K562 (cell line): Measurements from ENCODE around the gene SLC10A3. TPM values are rescaled to one million over a fixed set of nuclear protein-coding genes. Genes with fewer than 3 reads are reported as not detected.

Experiments used
- ARHGAP35 ChIP-seq: fragments of 450-650 bp; IDR thresholded peaks from 2 replicates; pipeline ENCODE4 v1.6.1; 2018; ENCODE audit not compliant: partially characterized antibody
- BMI1 ChIP-seq: fragments of 150-350 bp; IDR thresholded peaks from 2 replicates; pipeline ENCODE4 v1.6.1; 2014; ENCODE audit warnings: low read length
- CBX8 ChIP-seq: fragments of 200-600 bp; sonication (generic); IDR thresholded peaks from 2 replicates; pipeline ENCODE4 v1.6.1; 2012; ENCODE audit warnings: borderline replicate concordance, mixed run types, low read depth, mild to moderate bottlenecking, moderate library complexity, mixed read lengths, low read length, control low read depth, inconsistent platforms; ENCODE audit not compliant: poor library complexity, severe bottlenecking; ENCODE audit errors: extremely low read depth
- CEBPB ChIP-seq: fragments of 450-650 bp; IDR thresholded peaks from 2 replicates; pipeline ENCODE4 v1.6.1; 2016; ENCODE audit warnings: missing genetic modification characterization, missing compliant biosample characterization
- DACH1 ChIP-seq: fragments of 450-650 bp; IDR thresholded peaks from 2 replicates; pipeline ENCODE4 v1.6.1; 2018; ENCODE audit not compliant: partially characterized antibody
- EP400 ChIP-seq: fragments of 450-650 bp; IDR thresholded peaks from 2 replicates; pipeline ENCODE4 v1.6.1; 2017; ENCODE audit warnings: antibody characterized with exemption, mild to moderate bottlenecking, moderate library complexity
- ERF ChIP-seq: fragments of 450-650 bp; formaldehyde crosslinking; IDR thresholded peaks from 2 replicates; pipeline ENCODE4 v1.4.0; 2020; ENCODE audit warnings: mild to moderate bottlenecking, mixed read lengths
- KDM4B ChIP-seq, 2 experiments: fragments of 450-650 bp in 1 of 2; sonication (generic) in 1 of 2; IDR thresholded peaks; 2 replicates each; pipeline ENCODE4 v1.6.1; 2016 to 2017; ENCODE audit warnings: borderline replicate concordance in 2 of 2, antibody characterized with exemption in 1 of 2, low read depth in 1 of 2, mild to moderate bottlenecking in 1 of 2
- MTF1 ChIP-seq: fragments of 250-450 bp; sonication (Bioruptor Pico); IDR thresholded peaks from 2 replicates; pipeline ENCODE4 v1.9.0; 2021; ENCODE audit warnings: moderate library complexity, mild to moderate bottlenecking, inconsistent platforms, borderline replicate concordance
- MYBL2 ChIP-seq, 2 experiments: fragments of 450-650 bp in 1 of 2; sonication (generic) in 1 of 2; formaldehyde crosslinking in 1 of 2; IDR thresholded peaks; 2 replicates each; pipeline versions ENCODE4 v1.6.1 to v1.8.1; 2017 to 2022; ENCODE audit warnings: borderline replicate concordance in 1 of 2, inconsistent platforms in 1 of 2, low read depth in 1 of 2, mild to moderate bottlenecking in 1 of 2, missing genetic modification reagents in 1 of 2, moderate library complexity in 1 of 2
- POLR2AphosphoS2 ChIP-seq: IDR thresholded peaks from 2 replicates; pipeline ENCODE4 v1.6.1; 2012; ENCODE audit warnings: low read length, improper control_type of control experiment
- TSHZ1 ChIP-seq: fragments of 250-450 bp; sonication (Bioruptor Pico); IDR thresholded peaks from 2 replicates; pipeline ENCODE4 v1.4.0; 2020; ENCODE audit warnings: mild to moderate bottlenecking, moderate library complexity
- ZKSCAN3 ChIP-seq: fragments of 250-450 bp; sonication (Bioruptor Pico); IDR thresholded peaks from 2 replicates; pipeline ENCODE4 v1.4.0; 2020
- ZNF146 ChIP-seq: IDR thresholded peaks from one replicate; pipeline ENCODE4 v1.6.1; 2018; ENCODE audit warnings: missing compliant biosample characterization; ENCODE audit not compliant: unreplicated experiment
- ZNF449 ChIP-seq: fragments of 250-450 bp; sonication (Bioruptor Pico); IDR thresholded peaks from 2 replicates; pipeline ENCODE4 v1.8.0; 2022; ENCODE audit warnings: moderate library complexity, mild to moderate bottlenecking, inconsistent platforms
- ZNF609 ChIP-seq: sonication (generic); formaldehyde crosslinking; IDR thresholded peaks from 2 replicates; pipeline ENCODE4 v1.8.1; 2023; ENCODE audit warnings: missing genetic modification reagents, mild to moderate bottlenecking, borderline replicate concordance
- ZNF778 ChIP-seq: fragments of 450-650 bp; formaldehyde crosslinking; IDR thresholded peaks from 2 replicates; pipeline ENCODE4 v1.4.0; 2020; ENCODE audit warnings: mild to moderate bottlenecking, moderate library complexity
- polyA plus RNA-seq, 8 experiments: library from polyadenylated mRNA; depleted of rRNA in 4 of 8; stranded (reverse) in 5 of 8; unstranded in 3 of 8; fragments of >200 nt; fragmentation: Nextera tagmentation in 2 of 8; fragmentation: Illumina TruSeq in 1 of 8; extraction: Ambion mirVana in 2 of 8; extraction: Trizol in 1 of 8; gene quantifications; 2 replicates each; pipeline versions ENCODE4 v1.2.1 to v1.2.3, GENCODE V29; 2011 to 2014; ENCODE audit warnings: inconsistent platforms in 1 of 8, missing spikeins in 1 of 8
- total RNA-seq, 7 experiments: library from RNA; depleted of rRNA in 6 of 7; stranded (reverse); fragments of >200 nt in 6 of 7; fragmentation: Illumina TruSeq in 2 of 7; extraction: Trizol in 2 of 7; gene quantifications; 2 replicates each; pipeline versions ENCODE4 v1.2.1 to v1.2.3, GENCODE V29; 2011 to 2021; ENCODE audit warnings: low replicate concordance in 1 of 7

Gene SLC10A3
- total and polyA plus RNA-seq, 9 of the 15 experiments (the other 6 are each of a cell fraction or from before 2014, with no cell fraction given): 5.2 to 30.6 (median 16.7) TPM

- no peak for TF ChIP-seq TSHZ1 (CRISPR knock-in tag)
- no peak for TF ChIP-seq KDM4B (IDR thresholded peaks at IDR 0.05; ENCODE audit: borderline replicate concordance in 2 of 2, low read depth in 1 of 2)
- TF ChIP-seq ARHGAP35: no peak
- TF ChIP-seq ZNF778 (CRISPR knock-in tag): no peak
- no peak for TF ChIP-seq CEBPB (tag)
- TF ChIP-seq MTF1: no peak
- TF ChIP-seq ZNF449 (CRISPR knock-in tag): no peak
- TF ChIP-seq CBX8: no peak
- TF ChIP-seq EP400: peak; percentile 96
- no peak for TF ChIP-seq ZNF146 (CRISPR knock-in tag)
- no peak for TF ChIP-seq POLR2AphosphoS2
- TF ChIP-seq MYBL2 (IDR thresholded peaks at IDR 0.05; ENCODE audit: low read depth): no peak
- TF ChIP-seq MYBL2 (CRISPR knock-in tag; IDR thresholded peaks at IDR 0.05; ENCODE audit: borderline replicate concordance): no peak
- no peak for TF ChIP-seq ERF (CRISPR knock-in tag)
- TF ChIP-seq BMI1: no peak
- no peak for TF ChIP-seq ZKSCAN3 (CRISPR knock-in tag)
- TF ChIP-seq DACH1: peak; percentile 33
- 0 out of 2 replicates have a peak, but pooled peaks have one; percentile 31 for TF ChIP-seq ZNF609 (CRISPR knock-in tag)
Measured at GRCh38 chrX:154478728-154479622, 11.5 kb downstream of the SLC10A3 start, which contains the start of gene LAGE3 (continued).
